Measurements from ENCODE around the gene TRIM29.
"Not testable (repeated sequence)": the region's sequence is repeated elsewhere in the genome, so short reads cannot be mapped to it uniquely, and the experiment has no call there.

Gene TRIM29

GRCh38 chr11:120170741-120171261 is 32.9 kb upstream of the TRIM29 start:
- no peak for DNase-seq

- DNase-seq = no peak
Measured at GRCh38 chr11:120169981-120170698, 32.2 kb upstream of the TRIM29 start.

- DNase-seq = peak; percentile 23
Measured at GRCh38 chr11:120168960-120169681, 31.2 kb upstream of the TRIM29 start.

GRCh38 chr11:120168108-120168959 is 30.4 kb upstream of the TRIM29 start:
- DNase-seq = no peak

- DNase-seq = no peak
Measured at GRCh38 chr11:120167659-120168058, 29.7 kb upstream of the TRIM29 start.

- DNase-seq = no peak
Measured at GRCh38 chr11:120160436-120160835, 22.5 kb upstream of the TRIM29 start.

- DNase-seq = no peak
Measured at GRCh38 chr11:120153221-120153620, 15.3 kb upstream of the TRIM29 start.

GRCh38 chr11:120151536-120151935 is 13.6 kb upstream of the TRIM29 start:
- no peak for DNase-seq

GRCh38 chr11:120149246-120149645 is 11.3 kb upstream of the TRIM29 start:
- DNase-seq = no peak

- DNase-seq = no peak
Measured at GRCh38 chr11:120147950-120148270, 10.0 kb upstream of the TRIM29 start.

GRCh38 chr11:120147094-120147949 is 9.4 kb upstream of the TRIM29 start:
- no peak for DNase-seq

- DNase-seq = no peak
Measured at GRCh38 chr11:120146413-120147093, 8.6 kb upstream of the TRIM29 start.

- no peak for DNase-seq
Measured at GRCh38 chr11:120144501-120144900, 6.6 kb upstream of the TRIM29 start.

GRCh38 chr11:120143472-120143871 is 5.6 kb upstream of the TRIM29 start:
- not testable (repeated sequence) for DNase-seq

- no peak for DNase-seq
Measured at GRCh38 chr11:120142441-120143100, 4.7 kb upstream of the TRIM29 start.

GRCh38 chr11:120141768-120142423 is 4.0 kb upstream of the TRIM29 start:
- DNase-seq = no peak

GRCh38 chr11:120141113-120141767 is 3.3 kb upstream of the TRIM29 start:
- no peak for DNase-seq

- no peak for DNase-seq
Measured at GRCh38 chr11:120139316-120140069, 1.6 kb upstream of the TRIM29 start.

GRCh38 chr11:120137187-120137610 is 714 bp downstream of the TRIM29 start:
- no peak for DNase-seq
